ENCODE data around the gene HES4.

- no peak for TF ChIP-seq CTCF (conservative IDR thresholded peaks at IDR 0.05)
- no peak for TF ChIP-seq ZFX (IDR thresholded peaks at IDR 0.05)
These were observed 23.8 kb upstream of the HES4 start for GRCh38 chr1:1023700-1024099.
